Neural cell (in vitro differentiated cells): Measurements from ENCODE around the gene CMTM8. TPM values are rescaled to one million over a fixed set of nuclear protein-coding genes. Genes with fewer than 3 reads are reported as not detected.

Experiments
- H2AFZ ChIP-seq: fragments of 200-600, 300-800 bp; sonication (generic), shearing (Covaris generic); 2 replicates; pipeline ENCODE4 v1.6.0; 2014; ENCODE audit warnings: low read depth, mild to moderate bottlenecking, antibody characterized with exemption, low read length, moderate library complexity
- H3F3A ChIP-seq: fragments of 200-600 bp; shearing (Covaris generic); 2 replicates; pipeline ENCODE4 v1.6.1; 2016; ENCODE audit warnings: mild to moderate bottlenecking, moderate library complexity, mixed read lengths, antibody characterized with exemption, low read length; ENCODE audit not compliant: insufficient read depth, poor library complexity, severe bottlenecking
- H3K27ac ChIP-seq: fragments of 200-600, 300-800 bp; sonication (generic), shearing (Covaris generic); 2 replicates; pipeline ENCODE4 v1.5.1; 2014; ENCODE audit warnings: mild to moderate bottlenecking, low read length, moderate library complexity
- H3K27me3 ChIP-seq: fragments of 300-800, 200-600 bp; sonication (generic), shearing (Covaris generic); 2 replicates; pipeline ENCODE4 v1.6.0; 2014; ENCODE audit warnings: mild to moderate bottlenecking, low read depth, low read length, moderate library complexity; ENCODE audit not compliant: insufficient read depth
- H3K36me3 ChIP-seq: fragments of 300-800, 200-600 bp; sonication (generic), shearing (Covaris generic); 2 replicates; pipeline ENCODE4 v1.5.1; 2014; ENCODE audit warnings: mild to moderate bottlenecking, antibody characterized with exemption, low read length, moderate library complexity; ENCODE audit not compliant: insufficient read depth
- H3K4me2 ChIP-seq: fragments of 300-800, 200-600 bp; sonication (generic), shearing (Covaris generic); 2 replicates; pipeline ENCODE4 v1.6.0; 2014; ENCODE audit warnings: mild to moderate bottlenecking, low read length
- H3K4me3 ChIP-seq: fragments of 300-800, 200-600 bp; sonication (generic), shearing (Covaris generic); 2 replicates; pipeline ENCODE4 v1.5.1; 2014; ENCODE audit warnings: mild to moderate bottlenecking, low read length, moderate library complexity
- H3K79me2 ChIP-seq: fragments of 200-600 bp; shearing (Covaris generic); replicated peaks from 2 replicates; pipeline ENCODE4 v1.6.0; 2014; ENCODE audit warnings: mild to moderate bottlenecking, low read length, moderate library complexity; ENCODE audit not compliant: insufficient read depth
- H3K9ac ChIP-seq: fragments of 300-800, 200-600 bp; sonication (generic), shearing (Covaris generic); 2 replicates; pipeline ENCODE4 v1.6.1; 2016; ENCODE audit warnings: mild to moderate bottlenecking, low read length, mixed read lengths
- H3K9me2 ChIP-seq: fragments of 200-600 bp; shearing (Covaris generic); 2 replicates; pipeline ENCODE4 v1.6.1; 2016; ENCODE audit warnings: mild to moderate bottlenecking, low read length, mixed read lengths; ENCODE audit not compliant: insufficient read depth
- H3K9me3 ChIP-seq: fragments of 200-600, 300-800 bp; sonication (generic), shearing (Covaris generic); 2 replicates; pipeline ENCODE4 v1.6.1; 2016; ENCODE audit warnings: mild to moderate bottlenecking, mixed run types, low read length, moderate library complexity, mixed read lengths
- H4K20me1 ChIP-seq: fragments of 200-600 bp; shearing (Covaris generic); 2 replicates; pipeline ENCODE4 v1.6.1; 2016; ENCODE audit warnings: mild to moderate bottlenecking, mixed run types; ENCODE audit not compliant: insufficient read depth
- EP300 ChIP-seq: fragments of 450-650 bp; conservative IDR thresholded peaks from 2 replicates; pipeline ENCODE4 v1.6.1; 2014; ENCODE audit warnings: antibody characterized with exemption, mild to moderate bottlenecking, moderate library complexity; ENCODE audit not compliant: poor library complexity, severe bottlenecking
- EZH2 ChIP-seq: fragments of 200-600, 300-800 bp; shearing (Covaris generic), sonication (generic); IDR thresholded peaks from 2 replicates; pipeline ENCODE4 v1.6.1; 2014; ENCODE audit warnings: antibody characterized with exemption, low read length, borderline replicate concordance, mild to moderate bottlenecking; ENCODE audit not compliant: insufficient read depth, poor library complexity, severe bottlenecking
- MXI1 ChIP-seq: fragments of 450-650 bp; conservative IDR thresholded peaks from 2 replicates; pipeline ENCODE4 v1.6.1; 2014; ENCODE audit warnings: antibody characterized with exemption, mild to moderate bottlenecking; ENCODE audit not compliant: poor library complexity, severe bottlenecking
- POLR2AphosphoS5 ChIP-seq: IDR thresholded peaks from 2 replicates; pipeline ENCODE4 v1.6.1; 2012
- RAD21 ChIP-seq: fragments of 450-650 bp; conservative IDR thresholded peaks from 2 replicates; pipeline ENCODE4 v1.6.1; 2014; ENCODE audit warnings: antibody characterized with exemption, mild to moderate bottlenecking, moderate library complexity
- SMC3 ChIP-seq: fragments of 450-650 bp; conservative IDR thresholded peaks from 2 replicates; pipeline ENCODE4 v1.6.1; 2014; ENCODE audit warnings: antibody characterized with exemption, mild to moderate bottlenecking, moderate library complexity; ENCODE audit not compliant: poor library complexity
- TAF1 ChIP-seq: IDR thresholded peaks from 2 replicates; pipeline ENCODE4 v1.6.1; 2012; ENCODE audit warnings: low read depth
- polyA plus RNA-seq: library from polyadenylated mRNA; depleted of rRNA; stranded (reverse); fragments of >200 nt; gene quantifications from 2 replicates; pipeline ENCODE4 v1.2.3, GENCODE V29; 2014
- TF ChIP-seq, protein P1 (sequence below): IDR thresholded peaks from 2 replicates; pipeline ENCODE4 v1.6.1; 2012; ENCODE audit warnings: borderline replicate concordance
- TF ChIP-seq, protein P2 (sequence below): fragments of 450-650 bp; IDR thresholded peaks from 2 replicates; pipeline ENCODE4 v1.5.1; 2014; ENCODE audit warnings: antibody characterized with exemption, mild to moderate bottlenecking, moderate library complexity; ENCODE audit not compliant: poor library complexity, severe bottlenecking

The CMTM8 gene
- polyA plus RNA-seq, 1 donor from 2014 or later = not detected

DNA sequence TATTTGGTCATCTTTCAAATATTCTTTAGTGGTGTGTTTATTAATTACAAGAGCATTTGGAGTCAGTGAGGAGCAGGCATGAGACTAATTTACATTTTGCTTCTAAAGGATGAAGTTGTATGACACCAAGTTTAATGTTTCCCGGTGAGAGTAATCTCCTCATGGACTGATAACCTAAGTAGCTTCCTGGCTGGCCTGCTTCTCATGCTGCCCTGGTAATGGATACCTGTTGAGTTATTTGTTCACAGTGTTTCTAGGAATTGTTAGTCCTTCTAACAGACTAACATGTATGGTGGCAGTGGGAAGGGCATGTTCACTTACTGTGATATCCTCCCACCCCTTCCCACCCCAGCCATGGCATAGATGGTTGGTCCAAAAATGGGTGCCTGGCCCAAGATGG lies 83.8 kb downstream of the CMTM8 start:
- Histone ChIP-seq H3K79me2 (no peaks in the 10 kb centered on the region), H3K36me3 (no peaks in the 10 kb centered on the region), H3K9me3 (no peaks in the 10 kb centered on the region), H3K27me3 (no peaks in the 10 kb centered on the region), H3K4me2 (no peak overlapping the region), H4K20me1 (no peaks in the 10 kb centered on the region), H3K4me3 (no peak overlapping the region), H2AFZ (no peak overlapping the region), H3K27ac (no peak overlapping the region), H3K9ac (no peak overlapping the region), H3K9me2 (no peaks in the 10 kb centered on the region), H3F3A (peaks cover 4% of the 10 kb centered on the region)
- TF ChIP-seq, protein P1, sequence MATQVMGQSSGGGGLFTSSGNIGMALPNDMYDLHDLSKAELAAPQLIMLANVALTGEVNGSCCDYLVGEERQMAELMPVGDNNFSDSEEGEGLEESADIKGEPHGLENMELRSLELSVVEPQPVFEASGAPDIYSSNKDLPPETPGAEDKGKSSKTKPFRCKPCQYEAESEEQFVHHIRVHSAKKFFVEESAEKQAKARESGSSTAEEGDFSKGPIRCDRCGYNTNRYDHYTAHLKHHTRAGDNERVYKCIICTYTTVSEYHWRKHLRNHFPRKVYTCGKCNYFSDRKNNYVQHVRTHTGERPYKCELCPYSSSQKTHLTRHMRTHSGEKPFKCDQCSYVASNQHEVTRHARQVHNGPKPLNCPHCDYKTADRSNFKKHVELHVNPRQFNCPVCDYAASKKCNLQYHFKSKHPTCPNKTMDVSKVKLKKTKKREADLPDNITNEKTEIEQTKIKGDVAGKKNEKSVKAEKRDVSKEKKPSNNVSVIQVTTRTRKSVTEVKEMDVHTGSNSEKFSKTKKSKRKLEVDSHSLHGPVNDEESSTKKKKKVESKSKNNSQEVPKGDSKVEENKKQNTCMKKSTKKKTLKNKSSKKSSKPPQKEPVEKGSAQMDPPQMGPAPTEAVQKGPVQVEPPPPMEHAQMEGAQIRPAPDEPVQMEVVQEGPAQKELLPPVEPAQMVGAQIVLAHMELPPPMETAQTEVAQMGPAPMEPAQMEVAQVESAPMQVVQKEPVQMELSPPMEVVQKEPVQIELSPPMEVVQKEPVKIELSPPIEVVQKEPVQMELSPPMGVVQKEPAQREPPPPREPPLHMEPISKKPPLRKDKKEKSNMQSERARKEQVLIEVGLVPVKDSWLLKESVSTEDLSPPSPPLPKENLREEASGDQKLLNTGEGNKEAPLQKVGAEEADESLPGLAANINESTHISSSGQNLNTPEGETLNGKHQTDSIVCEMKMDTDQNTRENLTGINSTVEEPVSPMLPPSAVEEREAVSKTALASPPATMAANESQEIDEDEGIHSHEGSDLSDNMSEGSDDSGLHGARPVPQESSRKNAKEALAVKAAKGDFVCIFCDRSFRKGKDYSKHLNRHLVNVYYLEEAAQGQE = no peak
- no peak for TF ChIP-seq POLR2AphosphoS5
- TF ChIP-seq EP300 = no peak
- TF ChIP-seq, protein P2, sequence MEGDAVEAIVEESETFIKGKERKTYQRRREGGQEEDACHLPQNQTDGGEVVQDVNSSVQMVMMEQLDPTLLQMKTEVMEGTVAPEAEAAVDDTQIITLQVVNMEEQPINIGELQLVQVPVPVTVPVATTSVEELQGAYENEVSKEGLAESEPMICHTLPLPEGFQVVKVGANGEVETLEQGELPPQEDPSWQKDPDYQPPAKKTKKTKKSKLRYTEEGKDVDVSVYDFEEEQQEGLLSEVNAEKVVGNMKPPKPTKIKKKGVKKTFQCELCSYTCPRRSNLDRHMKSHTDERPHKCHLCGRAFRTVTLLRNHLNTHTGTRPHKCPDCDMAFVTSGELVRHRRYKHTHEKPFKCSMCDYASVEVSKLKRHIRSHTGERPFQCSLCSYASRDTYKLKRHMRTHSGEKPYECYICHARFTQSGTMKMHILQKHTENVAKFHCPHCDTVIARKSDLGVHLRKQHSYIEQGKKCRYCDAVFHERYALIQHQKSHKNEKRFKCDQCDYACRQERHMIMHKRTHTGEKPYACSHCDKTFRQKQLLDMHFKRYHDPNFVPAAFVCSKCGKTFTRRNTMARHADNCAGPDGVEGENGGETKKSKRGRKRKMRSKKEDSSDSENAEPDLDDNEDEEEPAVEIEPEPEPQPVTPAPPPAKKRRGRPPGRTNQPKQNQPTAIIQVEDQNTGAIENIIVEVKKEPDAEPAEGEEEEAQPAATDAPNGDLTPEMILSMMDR = no peak
- no peak for TF ChIP-seq TAF1

DNA sequence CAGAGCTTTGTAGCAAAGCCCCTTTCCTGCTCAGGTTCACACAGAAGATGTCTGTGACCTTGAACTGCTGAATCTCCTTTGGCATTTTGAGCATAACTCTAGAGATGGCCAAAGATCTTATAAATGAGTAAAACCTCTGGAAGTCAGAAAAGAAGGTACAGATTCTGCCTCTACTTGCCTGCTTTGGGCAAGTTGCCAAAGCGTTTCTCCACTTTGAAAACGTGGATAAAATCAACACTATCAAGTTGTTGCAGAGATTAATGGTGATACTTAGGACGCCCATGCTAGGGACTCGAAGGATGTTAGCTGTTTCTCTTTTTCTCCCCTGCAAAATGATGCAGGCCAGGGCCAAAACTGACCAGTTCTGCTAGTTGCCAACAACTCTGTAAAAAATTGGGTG lies 85.1 kb downstream of the CMTM8 start:
- Histone ChIP-seq H2AFZ (no peak overlapping the region), H3F3A (peaks cover 4% of the 10 kb centered on the region), H3K27ac (no peak overlapping the region), H4K20me1 (no peaks in the 10 kb centered on the region), H3K36me3 (no peaks in the 10 kb centered on the region), H3K9me2 (no peaks in the 10 kb centered on the region), H3K27me3 (no peaks in the 10 kb centered on the region), H3K9ac (no peak overlapping the region), H3K9me3 (no peaks in the 10 kb centered on the region), H3K79me2 (no peaks in the 10 kb centered on the region), H3K4me3 (no peak overlapping the region), H3K4me2 (no peak overlapping the region)
- no peak for TF ChIP-seq EZH2

DNA sequence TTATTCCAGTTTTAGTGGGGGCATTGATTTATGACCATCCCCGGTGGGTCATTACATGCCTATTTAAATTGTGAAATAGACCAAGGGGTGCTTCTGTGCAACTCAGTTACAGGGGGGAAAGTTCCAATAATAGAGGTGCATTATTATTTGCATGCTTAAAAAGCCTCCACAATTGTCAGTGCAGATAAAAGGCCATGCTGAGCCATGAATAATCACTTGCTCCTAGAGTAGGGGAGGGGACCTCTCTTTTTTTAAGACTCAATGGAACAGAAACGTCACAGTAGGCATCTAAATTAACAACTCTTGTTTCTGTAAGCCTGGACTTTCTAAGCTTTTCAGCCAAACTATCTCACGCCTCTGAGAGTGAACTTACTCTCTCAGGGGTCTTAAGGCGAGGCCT lies 86.7 kb downstream of the CMTM8 start:
- Histone ChIP-seq H3K27ac (no peak overlapping the region), H3K27me3 (no peaks in the 10 kb centered on the region), H3K79me2 (no peaks in the 10 kb centered on the region), H3K9me3 (no peaks in the 10 kb centered on the region), H3F3A (no peaks in the 10 kb centered on the region), H3K36me3 (no peaks in the 10 kb centered on the region), H4K20me1 (no peaks in the 10 kb centered on the region), H2AFZ (no peak overlapping the region), H3K4me2 (no peak overlapping the region), H3K9me2 (no peaks in the 10 kb centered on the region), H3K4me3 (no peak overlapping the region), H3K9ac (no peak overlapping the region)
- TF ChIP-seq EP300 (no peak), RAD21 (no peak), EZH2 (no peak), TAF1 (no peak), MXI1 (no peak), SMC3 (no peak), POLR2AphosphoS5 (no peak)
- TF ChIP-seq, protein P1 = no peak
- TF ChIP-seq, protein P2 = no peak
